Stomach (tissue), 9 donors: ENCODE measurements around the gene ACD. TPM values are rescaled to one million over a fixed set of nuclear protein-coding genes. Genes with fewer than 3 reads are reported as not detected.

Experiments used
- DNase-seq, 2 donors: peaks; one replicate each; pipeline versions ENCODE4 v3.0.0 to v3.0.0-alpha.2; 2013 to 2019
- H3K27ac ChIP-seq, 5 donors: fragments of 200-600 bp in 4 of 5; sonication (generic) in 4 of 5; one replicate each; pipeline ENCODE4 v1.5.1; 2013 to 2019; ENCODE audit warnings: mild to moderate bottlenecking in 1 of 5, moderate library complexity in 1 of 5
- H3K27me3 ChIP-seq, 3 donors: fragments of 200-600 bp; sonication (generic); one replicate each; pipeline ENCODE4 v1.5.1; 2017 to 2019; ENCODE audit warnings: mixed run types in 1 of 3
- H3K36me3 ChIP-seq, 4 donors: fragments of 200-600 bp; sonication (generic); 1 replicate in 3 of 4; 2 replicates in 1 of 4; pipeline ENCODE4 v1.5.1; 2016 to 2019
- H3K4me1 ChIP-seq, 4 donors: fragments of 200-600 bp; sonication (generic); one replicate each; pipeline ENCODE4 v1.5.1; 2016 to 2019
- H3K4me3 ChIP-seq, 4 donors: fragments of 200-600 bp; sonication (generic) in 3 of 4; one replicate each; pipeline ENCODE4 v1.5.1; 2016 to 2019; ENCODE audit warnings: mild to moderate bottlenecking in 1 of 4
- H3K9me3 ChIP-seq, 4 donors: fragments of 200-600 bp; sonication (generic); one replicate each; pipeline ENCODE4 v1.5.1; 2016 to 2019
- CTCF ChIP-seq, 7 experiments: fragments of 450-650 bp in 4 of 7; fragments of 200-600 bp in 3 of 7; sonication (generic) in 3 of 7; IDR thresholded peaks; one replicate each; pipeline ENCODE4 v1.5.1; 2016 to 2019; ENCODE audit warnings: antibody characterized with exemption in 7 of 7, control low read depth in 2 of 7, mild to moderate bottlenecking in 1 of 7
- EP300 ChIP-seq: sonication (generic); formaldehyde crosslinking; IDR thresholded peaks from one replicate; pipeline ENCODE4 v1.6.1; 2017; ENCODE audit warnings: antibody characterized with exemption
- POLR2A ChIP-seq, 4 donors: fragments of 450-650 bp; IDR thresholded peaks; one replicate each; pipeline ENCODE4 v1.6.1; 2016; ENCODE audit warnings: antibody characterized with exemption in 4 of 4, control low read depth in 2 of 4, mild to moderate bottlenecking in 1 of 4, moderate library complexity in 1 of 4
- POLR2AphosphoS5 ChIP-seq, 3 donors: sonication (generic); formaldehyde crosslinking; IDR thresholded peaks; one replicate each; pipeline ENCODE4 v1.6.1; 2016; ENCODE audit warnings: antibody characterized with exemption in 3 of 3
- WGBS, 5 donors: extraction: QIAGEN DNeasy Blood & Tissue Kit in 3 of 5; methylation state at CpG; one replicate each; pipeline versions ENCODE4 v1.1.5 to v1.1.7; 2013 to 2018; 5-methylcytosine and 5-hydroxymethylcytosine counted together
- intact Hi-C: fragments of 100-400 bp; cut with DNase I; formaldehyde crosslinking; loops from one replicate; pipeline ENCODE4 v1.15.1; 2023; ENCODE audit warnings: low total_unique reads
- polyA plus RNA-seq, 3 donors: library from polyadenylated mRNA; stranded (reverse); fragments of 200-250 nt; gene quantifications; one replicate each; pipeline ENCODE4 v1.2.3, GENCODE V29; 2013
- total RNA-seq, 5 donors: library from RNA; depleted of rRNA; stranded (reverse); fragments of >200 nt; gene quantifications; one replicate each; pipeline versions ENCODE4 v1.1.0 to v1.2.3, GENCODE V29; 2014 to 2016
- donor health status: healthy with polysubstance abuse.
- donor health status: Bipolar disorder and iron deficiency.
- donor health status: healthy.

The ACD gene
- total and polyA plus RNA-seq, 8 donors: 0.87 to 30.3 (median 11.4) TPM

GRCh38 chr16:67668495-67669157, 8.6 kb upstream of the ACD start:
- TF ChIP-seq EP300 (no peak), POLR2A (IDR thresholded peaks at IDR 0.05) (no peak), POLR2AphosphoS5 (IDR thresholded peaks at IDR 0.05) (no peak), CTCF (IDR thresholded peaks at IDR 0.05) (no peak)
- H3K4me1 ChIP-seq: peaks cover 33 to 55% (median 50%) of the 10 kb centered on the region in 4 donors
- H3K27ac ChIP-seq: peak overlapping the region in 3 of 5 donors; percentile 87 to 93 (median 88)
- H3K36me3 ChIP-seq: peaks cover 0 to 12% (median 3%) of the 10 kb centered on the region in 4 donors
- intact Hi-C loops: no loop called here
- peak in 1 of 2 donors; percentile 9 for DNase-seq
- H3K27me3 ChIP-seq: no peaks in the 10 kb centered on the region
- H3K4me3 ChIP-seq: no peak overlapping the region
- 80 to 94% (median 86%) methylated on average over 6 of the region's 6 CpGs for WGBS, 5 donors
- H3K9me3 ChIP-seq: no peaks in the 10 kb centered on the region

- no peaks in the 10 kb centered on the region for H3K9me3 ChIP-seq
- intact Hi-C loops: no loop called here
- peaks cover 6 to 19% (median 10%) of the 10 kb centered on the region in 4 donors for H3K36me3 ChIP-seq
- peak in 2 of 3 donors; percentile 34 to 88 for TF ChIP-seq POLR2AphosphoS5 (IDR thresholded peaks at IDR 0.05)
- no peak for TF ChIP-seq POLR2A (IDR thresholded peaks at IDR 0.05)
- peak in 5 of 7 experiments; percentile 81 to 98 (median 87) for TF ChIP-seq CTCF (IDR thresholded peaks at IDR 0.05)
- DNase-seq: peak; percentile 88 to 96
- no peaks in the 10 kb centered on the region for H3K27me3 ChIP-seq
- 9 to 20% (median 17%) methylated on average over 4 to 18 of the region's 18 CpGs for WGBS, 5 donors
- H3K4me3 ChIP-seq: peak overlapping the region; percentile 84 to 96 (median 90)
- H3K27ac ChIP-seq: peak overlapping the region; percentile 34 to 93 (median 87)
- peaks cover 26 to 48% (median 43%) of the 10 kb centered on the region in 4 donors for H3K4me1 ChIP-seq
These were observed 7.9 kb upstream of the ACD start for GRCh38 chr16:67667817-67668494.

GRCh38 chr16:67667453-67667816, 7.4 kb upstream of the ACD start:
- Histone ChIP-seq H3K27ac (peak overlapping the region; percentile 34 to 93 (median 87)), H3K36me3 (peaks cover 9 to 23% (median 13%) of the 10 kb centered on the region in 4 donors), H3K27me3 (no peaks in the 10 kb centered on the region), H3K4me3 (peak overlapping the region; percentile 84 to 96 (median 90)), H3K9me3 (no peaks in the 10 kb centered on the region), H3K4me1 (peaks cover 24 to 46% (median 38%) of the 10 kb centered on the region in 4 donors)
- TF ChIP-seq POLR2AphosphoS5 (IDR thresholded peaks at IDR 0.05) (no peak), CTCF (IDR thresholded peaks at IDR 0.05) (no peak), POLR2A (IDR thresholded peaks at IDR 0.05) (no peak), EP300 (no peak)
- no peak for DNase-seq
- 38 to 58% (median 52%) methylated on average over 6 to 10 of the region's 10 CpGs for WGBS, 5 donors
- intact Hi-C loops: no loop called here

- Histone ChIP-seq H3K27ac (peak within 1 kb of the TSS; percentile 82 to 93 (median 87)), H3K4me1 (peaks cover 25 to 42% (median 36%) of the 10 kb centered on the region in 4 donors), H3K9me3 (no peaks in the 10 kb centered on the region), H3K36me3 (peaks cover 9 to 23% (median 15%) of the 10 kb centered on the region in 4 donors), H3K27me3 (no peaks in the 10 kb centered on the region), H3K4me3 (peak within 1 kb of the TSS; percentile 84 to 96 (median 90))
- 10 to 26% (median 14%) methylated on average over 20 to 78 of the region's 78 CpGs for WGBS, 5 donors
- intact Hi-C loops: no loop called here
- TF ChIP-seq CTCF (IDR thresholded peaks at IDR 0.05): no peak
- TF ChIP-seq POLR2AphosphoS5 (IDR thresholded peaks at IDR 0.05): peak; percentile 41 to 58 (median 50)
- no peak for TF ChIP-seq POLR2A (IDR thresholded peaks at IDR 0.05)
- TF ChIP-seq EP300: no peak
- DNase-seq: peak; percentile 88 to 94
These were observed 6.7 kb upstream of the ACD start, which contains the start of the genes C16orf86 and ENKD1 for GRCh38 chr16:67666559-67667452. C16orf86 (plus strand) TSS chr16:67666814; CDS start chr16:67666971, 157 bp downstream. ENKD1 (minus strand) TSS chr16:67666750; CDS start chr16:67666442, 308 bp downstream.
